Measurements from ENCODE around the gene ADAM22. TPM values are rescaled to one million over a fixed set of nuclear protein-coding genes. Genes with fewer than 3 reads are reported as not detected.

ADAM22 gene
- total RNA-seq, 1 experiment from 2014 or later: 14.0 TPM

- H3F3A ChIP-seq (ENCODE audit: insufficient read depth, low read depth): no peaks in the 10 kb centered on the region
- CTCF ChIA-PET: no interaction called here
- H4K20me1 ChIP-seq (ENCODE audit: insufficient read depth): no peaks in the 10 kb centered on the region
- H3K36me3 ChIP-seq (ENCODE audit: low read depth): no peaks in the 10 kb centered on the region
- H3K27ac ChIP-seq: no peak overlapping the region
- H3K4me2 ChIP-seq: no peak overlapping the region
- no peaks in the 10 kb centered on the region for H3K9me3 ChIP-seq (ENCODE audit: insufficient read depth, low read depth)
- H2AFZ ChIP-seq: no peak overlapping the region
- no peaks in the 10 kb centered on the region for H3K27me3 ChIP-seq (ENCODE audit: insufficient read depth, low read depth)
- DNase-seq: no peak
- no peak for TF ChIP-seq EZH2 (IDR thresholded peaks at IDR 0.05; ENCODE audit: low read depth)
- TF ChIP-seq, protein P1, sequence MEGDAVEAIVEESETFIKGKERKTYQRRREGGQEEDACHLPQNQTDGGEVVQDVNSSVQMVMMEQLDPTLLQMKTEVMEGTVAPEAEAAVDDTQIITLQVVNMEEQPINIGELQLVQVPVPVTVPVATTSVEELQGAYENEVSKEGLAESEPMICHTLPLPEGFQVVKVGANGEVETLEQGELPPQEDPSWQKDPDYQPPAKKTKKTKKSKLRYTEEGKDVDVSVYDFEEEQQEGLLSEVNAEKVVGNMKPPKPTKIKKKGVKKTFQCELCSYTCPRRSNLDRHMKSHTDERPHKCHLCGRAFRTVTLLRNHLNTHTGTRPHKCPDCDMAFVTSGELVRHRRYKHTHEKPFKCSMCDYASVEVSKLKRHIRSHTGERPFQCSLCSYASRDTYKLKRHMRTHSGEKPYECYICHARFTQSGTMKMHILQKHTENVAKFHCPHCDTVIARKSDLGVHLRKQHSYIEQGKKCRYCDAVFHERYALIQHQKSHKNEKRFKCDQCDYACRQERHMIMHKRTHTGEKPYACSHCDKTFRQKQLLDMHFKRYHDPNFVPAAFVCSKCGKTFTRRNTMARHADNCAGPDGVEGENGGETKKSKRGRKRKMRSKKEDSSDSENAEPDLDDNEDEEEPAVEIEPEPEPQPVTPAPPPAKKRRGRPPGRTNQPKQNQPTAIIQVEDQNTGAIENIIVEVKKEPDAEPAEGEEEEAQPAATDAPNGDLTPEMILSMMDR (conservative IDR thresholded peaks at IDR 0.05): no peak
- POLR2A ChIA-PET (ENCODE audit: unreplicated experiment): no interaction called here
- intact Hi-C loops (cut with micrococcal nuclease; ENCODE audit: unreplicated experiment): no loop called here
- no peaks in the 10 kb centered on the region for H3K79me2 ChIP-seq (ENCODE audit: low read depth)
- no peak overlapping the region for H3K4me3 ChIP-seq
- no TSS peak for BruUV-seq (replicated peaks)
- H3K4me1 ChIP-seq (replicated peaks; ENCODE audit: insufficient read depth): no peaks in the 10 kb centered on the region
- no peaks in the 10 kb centered on the region for H3K9me2 ChIP-seq (ENCODE audit: insufficient read depth)
Measured at GRCh38 chr7:88005191-88005590, 71.1 kb downstream of the ADAM22 start.

- TF ChIP-seq, protein P1 (conservative IDR thresholded peaks at IDR 0.05): no peak
- no peak for TF ChIP-seq EZH2 (IDR thresholded peaks at IDR 0.05; ENCODE audit: low read depth)
- POLR2A ChIA-PET (ENCODE audit: unreplicated experiment): no interaction called here
Measured at GRCh38 chr7:88009651-88010050, 75.6 kb downstream of the ADAM22 start.

DNA sequence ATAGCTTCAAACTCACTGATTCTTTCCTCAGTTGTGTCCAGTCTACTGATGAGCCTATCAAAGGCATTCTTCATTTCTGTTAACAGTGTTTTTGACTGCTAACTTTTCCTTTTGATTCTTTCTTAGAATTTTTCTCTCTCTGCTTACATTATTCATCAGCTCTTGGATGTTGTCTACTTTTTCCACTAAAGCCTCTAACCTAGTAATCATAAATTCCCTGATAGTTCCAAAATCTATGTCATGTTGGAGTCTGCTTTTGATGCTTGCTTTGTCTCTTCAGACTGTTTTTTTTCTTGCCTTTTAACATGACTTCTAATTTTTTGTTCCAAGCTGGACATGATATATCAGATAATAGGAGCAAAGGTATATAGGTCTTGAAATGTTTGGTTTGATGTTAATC lies 78.0 kb downstream of the ADAM22 start:
- no peaks in the 10 kb centered on the region for H3K79me2 ChIP-seq (ENCODE audit: low read depth)
- H3K9me2 ChIP-seq (ENCODE audit: insufficient read depth): no peaks in the 10 kb centered on the region
- no peak overlapping the region for H3K4me3 ChIP-seq
- no peaks in the 10 kb centered on the region for H3K4me1 ChIP-seq (replicated peaks; ENCODE audit: insufficient read depth)
- ChIA-PET CTCF (no interaction called here), POLR2A (ENCODE audit: unreplicated experiment) (no interaction called here)
- no peaks in the 10 kb centered on the region for H3F3A ChIP-seq (ENCODE audit: insufficient read depth, low read depth)
- no peaks in the 10 kb centered on the region for H3K27me3 ChIP-seq (ENCODE audit: insufficient read depth, low read depth)
- no TSS peak for BruUV-seq (replicated peaks)
- no peak for DNase-seq
- intact Hi-C loops (cut with micrococcal nuclease; ENCODE audit: unreplicated experiment): no loop called here
- no peak overlapping the region for H2AFZ ChIP-seq
- no peaks in the 10 kb centered on the region for H3K36me3 ChIP-seq (ENCODE audit: low read depth)
- no peaks in the 10 kb centered on the region for H4K20me1 ChIP-seq (ENCODE audit: insufficient read depth)
- no peak for TF ChIP-seq EZH2 (IDR thresholded peaks at IDR 0.05; ENCODE audit: low read depth)
- TF ChIP-seq, protein P1 (conservative IDR thresholded peaks at IDR 0.05): no peak
- H3K27ac ChIP-seq: no peak overlapping the region
- no peaks in the 10 kb centered on the region for H3K9me3 ChIP-seq (ENCODE audit: insufficient read depth, low read depth)
- H3K4me2 ChIP-seq: no peak overlapping the region

More at GRCh38 chr7:88009651-88010050, 75.6 kb downstream of the ADAM22 start:
- no peak overlapping the region for H2AFZ ChIP-seq
- no peaks in the 10 kb centered on the region for H3K27me3 ChIP-seq (ENCODE audit: insufficient read depth, low read depth)
- H3K4me3 ChIP-seq: no peak overlapping the region
- no TSS peak for BruUV-seq (replicated peaks)
- H3K9me3 ChIP-seq (ENCODE audit: insufficient read depth, low read depth): no peaks in the 10 kb centered on the region
- H3K36me3 ChIP-seq (ENCODE audit: low read depth): no peaks in the 10 kb centered on the region
- H3K4me1 ChIP-seq (replicated peaks; ENCODE audit: insufficient read depth): no peaks in the 10 kb centered on the region
- H3K79me2 ChIP-seq (ENCODE audit: low read depth): no peaks in the 10 kb centered on the region
- intact Hi-C loops (cut with micrococcal nuclease; ENCODE audit: unreplicated experiment): no loop called here
- no peaks in the 10 kb centered on the region for H4K20me1 ChIP-seq (ENCODE audit: insufficient read depth)
- no peak overlapping the region for H3K27ac ChIP-seq
- no peaks in the 10 kb centered on the region for H3F3A ChIP-seq (ENCODE audit: insufficient read depth, low read depth)
- DNase-seq: no peak
- CTCF ChIA-PET: no interaction called here
- H3K4me2 ChIP-seq: no peak overlapping the region
- H3K9me2 ChIP-seq (ENCODE audit: insufficient read depth): no peaks in the 10 kb centered on the region
